Fibroblast of mammary gland (primary cell): Measurements from ENCODE around the gene RSBN1L.

Experiments used
- DNase-seq: peaks from one replicate; pipeline ENCODE4 v3.0.0-alpha.2; 2010; ENCODE audit warnings: low read depth
- H3K4me3 ChIP-seq: 2 replicates; pipeline ENCODE4 v1.5.1; 2011; ENCODE audit warnings: low read depth, mild to moderate bottlenecking, low read length, moderate library complexity; ENCODE audit not compliant: control insufficient read depth
- CTCF ChIP-seq: conservative IDR thresholded peaks from 2 replicates; pipeline ENCODE4 v1.5.1; 2011; ENCODE audit warnings: low read depth, low read length, inconsistent platforms; ENCODE audit not compliant: control insufficient read depth, insufficient read depth

RSBN1L gene

GRCh38 chr7:77798394-77799077, 102.3 kb downstream of the RSBN1L start, which contains the start of the genes PHTF2 and TMEM60:
Gene PHTF2, plus strand, starts transcription at chr7:77798773.
Gene TMEM60, minus strand, starts transcription at chr7:77798434. Its CDS starts 4,061 bp downstream, at chr7:77794373.
- TF ChIP-seq CTCF: peak; percentile 31
- peak; percentile 99 for DNase-seq
- peak within 1 kb of the TSS; percentile 97 for H3K4me3 ChIP-seq

GRCh38 chr7:77799078-77799964, 103.1 kb downstream of the RSBN1L start:
- peak; percentile 30 for DNase-seq
- peak overlapping the region; percentile 97 for H3K4me3 ChIP-seq
- no peak for TF ChIP-seq CTCF

GRCh38 chr7:77800158-77800557, 103.9 kb downstream of the RSBN1L start:
- no peak for TF ChIP-seq CTCF
- peak overlapping the region; percentile 20 for H3K4me3 ChIP-seq
- peak; percentile 7 for DNase-seq

- DNase-seq: no peak
- TF ChIP-seq CTCF: no peak
- H3K4me3 ChIP-seq: no peak overlapping the region
Observed at GRCh38 chr7:77800730-77801129, 104.5 kb downstream of the RSBN1L start.

GRCh38 chr7:77802557-77803405, 106.5 kb downstream of the RSBN1L start:
- no peak overlapping the region for H3K4me3 ChIP-seq
- no peak for TF ChIP-seq CTCF
- no peak for DNase-seq

- TF ChIP-seq CTCF: no peak
- DNase-seq: no peak
- no peak overlapping the region for H3K4me3 ChIP-seq
Observed at GRCh38 chr7:77806425-77806824, 110.2 kb downstream of the RSBN1L start.
